DND-41 (cell line): ENCODE results near the gene MRM3.

Experiments
- ATAC-seq: fragments of 200-7000 bp; cut with Tn5 transposase; 3 replicates; pipeline ENCODE4 v1.9.1; 2021; ENCODE audit warnings: low read depth; ENCODE audit not compliant: insufficient read depth
- DNase-seq: peaks from one replicate; pipeline ENCODE4 v3.0.0-alpha.2; 2020
- H2AFZ ChIP-seq: 2 replicates; pipeline ENCODE4 v1.6.0; 2012; ENCODE audit warnings: low read depth, low read length
- H3K27ac ChIP-seq: 2 replicates; pipeline ENCODE4 v1.5.1; 2012; ENCODE audit warnings: low read length, inconsistent platforms
- H3K27me3 ChIP-seq: fragments of 200-600 bp; sonication (generic); 2 replicates; pipeline ENCODE4 v1.6.0; 2012; ENCODE audit warnings: low read length, mild to moderate bottlenecking, inconsistent platforms; ENCODE audit not compliant: insufficient read depth, poor library complexity
- H3K36me3 ChIP-seq: 2 replicates; pipeline ENCODE4 v1.5.1; 2012; ENCODE audit warnings: low read length, inconsistent platforms; ENCODE audit not compliant: insufficient read depth
- H3K4me1 ChIP-seq: 2 replicates; pipeline ENCODE4 v1.5.1; 2012; ENCODE audit warnings: mild to moderate bottlenecking, low read length; ENCODE audit not compliant: insufficient read depth
- H3K4me2 ChIP-seq: 2 replicates; pipeline ENCODE4 v1.6.0; 2012; ENCODE audit warnings: mild to moderate bottlenecking, moderate library complexity, low read length, inconsistent platforms; ENCODE audit not compliant: insufficient read depth
- H3K4me3 ChIP-seq, 2 experiments: fragments of 200-600 bp in 1 of 2; shearing (Covaris generic) in 1 of 2; 2 replicates each; pipeline ENCODE4 v1.5.1; 2012 to 2016; ENCODE audit warnings: inconsistent platforms in 2 of 2, low read length in 2 of 2, mild to moderate bottlenecking in 2 of 2, low read depth in 1 of 2, moderate library complexity in 1 of 2
- H3K79me2 ChIP-seq: 2 replicates; pipeline ENCODE4 v1.6.0; 2012; ENCODE audit warnings: low read length, inconsistent platforms; ENCODE audit not compliant: insufficient read depth
- H3K9ac ChIP-seq: 2 replicates; pipeline ENCODE4 v1.6.0; 2012; ENCODE audit warnings: low read depth, mild to moderate bottlenecking, inconsistent platforms, low read length, moderate library complexity
- H3K9me3 ChIP-seq: 2 replicates; pipeline ENCODE4 v1.5.1; 2012; ENCODE audit warnings: low read length, moderate library complexity, mild to moderate bottlenecking, inconsistent platforms; ENCODE audit not compliant: insufficient read depth, severe bottlenecking
- H4K20me1 ChIP-seq: 2 replicates; pipeline ENCODE4 v1.6.0; 2012; ENCODE audit warnings: low read length; ENCODE audit not compliant: insufficient read depth
- EZH2 ChIP-seq: IDR thresholded peaks from 3 replicates; pipeline ENCODE4 v1.6.1; 2012; ENCODE audit warnings: borderline replicate concordance, low read depth, mild to moderate bottlenecking, moderate library complexity, low read length, inconsistent platforms; ENCODE audit not compliant: severe bottlenecking
- TF ChIP-seq, protein P1 (sequence below): IDR thresholded peaks from 2 replicates; pipeline ENCODE4 v1.5.1; 2012; ENCODE audit warnings: borderline replicate concordance, low read length, moderate library complexity, mild to moderate bottlenecking; ENCODE audit not compliant: poor library complexity, severe bottlenecking; ENCODE audit errors: extremely low read depth

Gene MRM3

DNA sequence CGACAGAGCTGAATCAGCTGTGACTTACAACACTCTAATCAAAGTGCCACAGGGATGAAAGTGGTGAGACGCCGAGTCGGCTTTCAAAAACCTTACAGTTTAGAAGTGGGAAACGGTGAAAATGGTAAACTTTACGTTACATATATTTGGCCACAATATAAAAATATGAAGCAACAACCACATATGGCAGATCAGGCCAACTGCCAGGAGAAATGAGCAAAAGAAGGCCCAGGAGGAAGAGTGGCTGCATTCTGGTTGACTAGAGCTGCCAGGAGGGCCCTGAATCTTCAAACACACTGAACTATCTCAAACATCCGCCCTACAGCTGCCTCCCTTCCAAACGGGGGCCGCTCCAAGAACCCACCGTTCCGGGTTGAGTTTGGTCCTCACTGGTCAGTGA is 56.3 kb downstream of the MRM3 start:
- DNase-seq (no peak), ATAC-seq (no peak)
- Histone ChIP-seq H3K27me3 (no peaks in the 10 kb centered on the region), H3K9me3 (no peaks in the 10 kb centered on the region), H3K4me1 (no peaks in the 10 kb centered on the region), H3K79me2 (no peaks in the 10 kb centered on the region), H2AFZ (no peak overlapping the region), H3K4me3 (no peak overlapping the region), H3K36me3 (no peaks in the 10 kb centered on the region), H4K20me1 (no peaks in the 10 kb centered on the region), H3K4me2 (no peak overlapping the region), H3K27ac (no peak overlapping the region), H3K9ac (no peak overlapping the region)
- TF ChIP-seq, protein P1, sequence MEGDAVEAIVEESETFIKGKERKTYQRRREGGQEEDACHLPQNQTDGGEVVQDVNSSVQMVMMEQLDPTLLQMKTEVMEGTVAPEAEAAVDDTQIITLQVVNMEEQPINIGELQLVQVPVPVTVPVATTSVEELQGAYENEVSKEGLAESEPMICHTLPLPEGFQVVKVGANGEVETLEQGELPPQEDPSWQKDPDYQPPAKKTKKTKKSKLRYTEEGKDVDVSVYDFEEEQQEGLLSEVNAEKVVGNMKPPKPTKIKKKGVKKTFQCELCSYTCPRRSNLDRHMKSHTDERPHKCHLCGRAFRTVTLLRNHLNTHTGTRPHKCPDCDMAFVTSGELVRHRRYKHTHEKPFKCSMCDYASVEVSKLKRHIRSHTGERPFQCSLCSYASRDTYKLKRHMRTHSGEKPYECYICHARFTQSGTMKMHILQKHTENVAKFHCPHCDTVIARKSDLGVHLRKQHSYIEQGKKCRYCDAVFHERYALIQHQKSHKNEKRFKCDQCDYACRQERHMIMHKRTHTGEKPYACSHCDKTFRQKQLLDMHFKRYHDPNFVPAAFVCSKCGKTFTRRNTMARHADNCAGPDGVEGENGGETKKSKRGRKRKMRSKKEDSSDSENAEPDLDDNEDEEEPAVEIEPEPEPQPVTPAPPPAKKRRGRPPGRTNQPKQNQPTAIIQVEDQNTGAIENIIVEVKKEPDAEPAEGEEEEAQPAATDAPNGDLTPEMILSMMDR = no peak
- TF ChIP-seq EZH2 = no peak

DNA sequence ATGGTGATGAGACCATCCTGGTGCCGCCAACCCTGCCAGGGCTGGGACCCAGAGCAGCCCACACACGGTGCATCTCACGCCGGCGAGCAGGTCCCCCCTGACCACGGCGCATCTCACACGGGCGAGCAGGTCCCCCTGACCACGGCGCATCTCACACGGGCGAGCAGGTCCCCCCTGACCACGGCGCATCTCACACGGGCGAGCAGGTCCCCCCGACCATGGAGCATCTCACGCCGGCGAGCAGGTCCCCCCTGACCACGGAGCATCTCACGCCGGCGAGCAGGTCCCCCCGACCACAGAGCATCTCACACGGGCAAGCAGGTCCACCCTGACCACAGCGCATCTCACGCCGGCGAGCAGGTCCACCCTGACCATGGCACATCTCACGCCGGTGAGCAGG is 59.2 kb downstream of the MRM3 start:
- no peak overlapping the region for H3K4me2 ChIP-seq
- H3K4me1 ChIP-seq = no peaks in the 10 kb centered on the region
- H3K27me3 ChIP-seq = peaks cover 4% of the 10 kb centered on the region
- H4K20me1 ChIP-seq = no peaks in the 10 kb centered on the region
- no peak overlapping the region for H2AFZ ChIP-seq
- H3K9me3 ChIP-seq = no peaks in the 10 kb centered on the region
- H3K9ac ChIP-seq = no peak overlapping the region
- H3K27ac ChIP-seq = no peak overlapping the region
- no peaks in the 10 kb centered on the region for H3K79me2 ChIP-seq
- ATAC-seq = no peak
- TF ChIP-seq, protein P1 = no peak
- TF ChIP-seq EZH2 = no peak
- H3K4me3 ChIP-seq = no peak overlapping the region
- no peak for DNase-seq
- no peaks in the 10 kb centered on the region for H3K36me3 ChIP-seq
